ENCODE results near the gene INTS15. TPM values are rescaled to one million over a fixed set of nuclear protein-coding genes. Genes with fewer than 3 reads are reported as not detected.
"Not testable (repeated sequence)": the region's sequence is repeated elsewhere in the genome, so short reads cannot be mapped to it uniquely, and the experiment has no call there.

INTS15 gene
- total and polyA plus RNA-seq, 3 experiments from 2014 or later = 45.8 to 47.3 (median 46.9) TPM

DNA sequence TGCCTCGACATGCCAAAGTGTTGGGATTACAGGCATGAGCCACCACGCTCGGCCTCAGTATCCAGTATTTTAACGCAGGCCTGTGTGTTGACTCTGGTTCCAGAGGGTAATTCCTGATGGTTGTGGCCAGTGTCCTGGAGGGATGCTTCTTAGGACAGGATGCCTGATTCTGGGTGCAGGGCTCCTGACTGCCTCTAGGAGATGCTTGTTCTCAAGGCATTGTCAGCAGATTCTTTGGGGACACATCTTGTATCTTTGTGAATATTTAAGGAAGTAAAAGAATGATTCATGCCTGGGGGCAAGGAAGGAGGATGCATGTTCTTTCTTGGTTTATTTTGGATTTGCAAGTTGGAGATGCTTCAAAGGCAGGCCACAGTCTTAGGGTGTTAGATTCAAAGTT is 10.4 kb upstream of the INTS15 start:
- ChIA-PET POLR2A (no interaction called here), CTCF (interaction anchor here (1.8 kb wide), 1 partner anchor 10 kb away, joined by 5 read pairs; the partner anchor contains the start of gene INTS15)
- peak overlapping the region in 7 of 8 donors; percentile 23 to 97 (median 91) for H3K27ac Mint-ChIP-seq
- no peaks in the 10 kb centered on the region for H3K27me3 Mint-ChIP-seq
- peaks cover 5 to 38% (median 6%) of the 10 kb centered on the region in 3 donors for H3K4me1 Mint-ChIP-seq
- H3K27me3 ChIP-seq (ENCODE audit: insufficient read depth, low read length, poor library complexity, severe bottlenecking) = no peaks in the 10 kb centered on the region
- H3K4me3 Mint-ChIP-seq = peak overlapping the region in 5 of 7 donors; percentile 29 to 89 (median 82)
- no peak overlapping the region for H3K27ac ChIP-seq (ENCODE audit: low read depth, low read length)
- no peak for DNase-seq
- peaks cover 3 to 52% (median 14%) of the 10 kb centered on the region in 3 donors for H3K36me3 Mint-ChIP-seq
- no peak overlapping the region for H3K4me3 ChIP-seq (ENCODE audit: low read length)
- no peaks in the 10 kb centered on the region for H3K9me3 ChIP-seq (ENCODE audit: low read length)
- peaks cover 10% of the 10 kb centered on the region for H3K4me1 ChIP-seq (ENCODE audit: insufficient read depth, low read length)
- peaks cover 12% of the 10 kb centered on the region for H3K36me3 ChIP-seq (ENCODE audit: insufficient read depth, low read length)
- no peaks in the 10 kb centered on the region for H3K9me3 Mint-ChIP-seq

DNA sequence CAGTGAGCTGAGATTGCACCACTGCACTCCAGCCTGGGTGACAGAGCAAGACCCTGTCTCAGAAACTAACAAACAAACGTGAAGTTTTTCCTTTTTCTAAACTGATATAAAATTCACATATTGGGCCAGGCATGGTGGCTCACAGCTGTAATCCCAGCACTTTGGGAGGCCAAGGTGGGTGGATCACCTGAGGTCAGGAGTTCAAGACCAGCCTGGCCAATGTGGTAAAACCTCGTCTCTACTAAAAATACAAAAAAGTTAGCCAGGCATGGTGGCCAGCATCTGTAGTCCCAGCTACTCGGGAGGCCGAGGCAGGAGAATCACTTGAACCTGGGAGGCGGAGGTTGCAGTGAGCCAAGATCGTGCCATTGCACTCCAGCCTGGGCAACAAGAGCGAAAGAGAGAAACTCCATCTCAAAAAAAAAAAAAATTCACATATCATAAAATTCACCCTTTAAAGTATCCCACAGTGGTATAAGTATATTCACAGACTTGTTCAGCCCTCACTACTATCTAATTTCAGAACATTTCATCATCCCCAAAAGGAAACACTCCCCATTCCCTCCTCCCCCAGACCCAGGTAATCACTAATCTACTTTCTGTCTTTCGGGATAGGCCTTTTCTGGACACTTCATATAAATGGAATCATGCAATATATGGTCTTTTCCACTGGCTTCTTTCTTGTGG is 3.9 kb upstream of the INTS15 start:
- H3K9me3 Mint-ChIP-seq; H3K4me3 ChIP-seq (ENCODE audit: low read length); CTCF ChIA-PET; H3K27ac ChIP-seq (ENCODE audit: low read depth, low read length); H3K27me3 Mint-ChIP-seq; H3K27me3 ChIP-seq (ENCODE audit: insufficient read depth, low read length, poor library complexity, severe bottlenecking); DNase-seq; H3K9me3 ChIP-seq (ENCODE audit: low read length); H3K4me3 Mint-ChIP-seq; H3K4me1 ChIP-seq (ENCODE audit: insufficient read depth, low read length): not testable (repeated sequence)
- peak overlapping the region in 2 of 8 donors; percentile 9 to 23 for H3K27ac Mint-ChIP-seq
- H3K36me3 Mint-ChIP-seq = peaks cover 4 to 83% (median 23%) of the 10 kb centered on the region in 3 donors
- peaks cover 18% of the 10 kb centered on the region for H3K36me3 ChIP-seq (ENCODE audit: insufficient read depth, low read length)
- POLR2A ChIA-PET = interaction anchor here (0.6 kb wide), 1 partner anchor 11 kb away, joined by 12 read pairs; no protein-coding TSS in a partner anchor
- H3K4me1 Mint-ChIP-seq = peaks cover 11 to 27% (median 13%) of the 10 kb centered on the region in 3 donors

DNA sequence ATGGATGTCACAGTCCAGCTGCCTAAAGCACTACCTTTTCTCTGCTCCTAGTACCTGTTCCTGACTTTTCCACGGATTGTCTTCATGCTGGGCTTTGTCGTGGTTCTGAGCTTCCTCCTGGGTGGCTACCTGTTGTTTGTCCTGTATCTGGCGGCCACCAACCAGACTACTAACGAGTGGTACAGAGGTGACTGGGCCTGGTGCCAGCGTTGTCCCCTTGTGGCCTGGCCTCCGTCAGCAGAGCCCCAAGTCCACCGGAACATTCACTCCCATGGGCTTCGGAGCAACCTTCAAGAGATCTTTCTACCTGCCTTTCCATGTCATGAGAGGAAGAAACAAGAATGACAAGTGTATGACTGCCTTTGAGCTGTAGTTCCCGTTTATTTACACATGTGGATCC is 1.3 kb upstream of the INTS15 start:
- H3K27me3 ChIP-seq (ENCODE audit: insufficient read depth, low read length, poor library complexity, severe bottlenecking) = no peaks in the 10 kb centered on the region
- CTCF ChIA-PET = no interaction called here
- Mint-ChIP-seq H3K9me3 (no peaks in the 10 kb centered on the region), H3K27ac (peak overlapping the region in 5 of 8 donors; percentile 26 to 98 (median 83)), H3K4me1 (peaks cover 19 to 27% (median 26%) of the 10 kb centered on the region in 3 donors), H3K36me3 (peaks cover 4 to 78% (median 17%) of the 10 kb centered on the region in 3 donors), H3K4me3 (peak overlapping the region; percentile 23 to 73 (median 65)), H3K27me3 (peaks cover 0 to 2% of the 10 kb centered on the region in 2 donors)
- DNase-seq = no peak
- POLR2A ChIA-PET = interaction anchor here (0.6 kb wide), 1 partner anchor 242 kb away, joined by 4 read pairs; no protein-coding TSS in a partner anchor
- peaks cover 19% of the 10 kb centered on the region for H3K4me1 ChIP-seq (ENCODE audit: insufficient read depth, low read length)
- peaks cover 16% of the 10 kb centered on the region for H3K36me3 ChIP-seq (ENCODE audit: insufficient read depth, low read length)
- H3K9me3 ChIP-seq (ENCODE audit: low read length) = no peaks in the 10 kb centered on the region
- H3K27ac ChIP-seq (ENCODE audit: low read depth, low read length) = no peak overlapping the region
- no peak overlapping the region for H3K4me3 ChIP-seq (ENCODE audit: low read length)

DNA sequence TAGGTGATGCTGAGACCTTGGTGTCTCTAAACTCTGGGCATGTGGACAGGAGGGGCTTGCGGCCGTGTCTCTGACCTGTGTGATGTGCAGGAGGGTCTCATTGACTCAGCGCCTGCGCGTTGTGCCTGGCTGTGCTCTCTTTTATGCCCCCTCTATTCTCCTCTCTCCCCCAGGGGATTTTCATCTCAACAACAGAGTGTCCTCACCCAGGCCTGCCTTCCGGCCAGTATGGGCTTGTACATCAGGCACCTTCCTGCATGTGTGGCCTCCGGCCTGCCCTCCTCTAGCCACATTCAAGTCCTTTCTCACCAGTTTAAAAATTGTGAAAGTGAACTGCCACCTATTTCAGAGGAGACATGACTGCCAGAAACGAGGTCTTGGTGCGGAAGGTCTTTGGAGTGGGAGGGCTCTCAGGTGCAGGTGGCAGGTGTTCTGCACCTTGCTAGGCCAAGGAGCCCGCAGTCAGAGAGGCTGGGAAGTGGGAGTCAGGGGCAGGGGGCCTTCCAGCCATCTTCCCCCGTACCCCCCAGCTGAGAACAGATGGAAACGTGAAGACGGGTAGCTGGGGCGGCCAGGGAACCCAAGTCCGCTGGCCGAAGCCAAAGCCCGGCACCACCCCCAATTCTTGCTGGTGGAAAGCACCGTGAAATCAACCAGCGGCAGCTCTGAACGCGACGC is 531 bp upstream of the INTS15 start:
- Histone ChIP-seq H3K4me1 (ENCODE audit: insufficient read depth, low read length) (peaks cover 19% of the 10 kb centered on the region), H3K9me3 (ENCODE audit: low read length) (no peaks in the 10 kb centered on the region), H3K4me3 (ENCODE audit: low read length) (peak overlapping the region; percentile 37), H3K27me3 (ENCODE audit: insufficient read depth, low read length, poor library complexity, severe bottlenecking) (no peaks in the 10 kb centered on the region), H3K36me3 (ENCODE audit: insufficient read depth, low read length) (peaks cover 15% of the 10 kb centered on the region), H3K27ac (ENCODE audit: low read depth, low read length) (no peak overlapping the region)
- Mint-ChIP-seq H3K9me3 (no peaks in the 10 kb centered on the region), H3K36me3 (peaks cover 4 to 76% (median 18%) of the 10 kb centered on the region in 3 donors), H3K27me3 (peaks cover 0 to 2% of the 10 kb centered on the region in 2 donors), H3K4me3 (peak overlapping the region; percentile 62 to 92 (median 69)), H3K27ac (peak overlapping the region in 7 of 8 donors; percentile 26 to 98 (median 81)), H3K4me1 (peaks cover 19 to 30% (median 26%) of the 10 kb centered on the region in 3 donors)
- ChIA-PET POLR2A (interaction anchor here (0.6 to 2.5 kb wide), 6 partner anchors 12 to 241 kb away, joined by 4 to 13 read pairs (median 6); partner anchors contain the start of genes ZDHHC4 and ZNF316), CTCF (interaction anchor here (1.0 to 2.7 kb wide), 4 partner anchors 9 to 268 kb away, joined by 3 to 21 read pairs (median 8); partner anchors contain the start of gene ZDHHC4)
- no peak for DNase-seq

DNA sequence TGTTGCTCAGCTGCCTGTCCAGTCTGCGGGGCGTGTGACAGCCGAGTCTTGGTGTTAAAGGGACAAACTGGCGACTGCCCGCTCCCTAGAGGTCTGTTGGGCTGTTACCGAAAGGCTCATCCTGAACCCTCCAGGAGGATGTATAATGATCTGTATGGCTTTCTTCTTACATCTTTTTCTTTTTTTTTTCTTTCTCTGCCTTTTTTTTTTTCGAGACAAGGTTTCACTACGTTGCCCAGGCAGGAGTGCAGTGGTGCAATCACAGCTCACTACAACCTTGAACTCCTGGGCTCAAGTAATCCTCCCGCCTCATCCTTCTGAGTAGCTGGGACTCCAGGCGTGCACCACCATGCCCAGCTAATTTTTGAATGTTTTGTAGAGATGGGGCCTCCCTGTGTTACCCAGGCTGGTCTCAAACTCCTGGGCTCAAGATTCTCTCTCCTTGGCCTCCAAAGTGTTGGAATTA is 857 bp downstream of the INTS15 start:
- no peak for DNase-seq
- H3K36me3 ChIP-seq (ENCODE audit: insufficient read depth, low read length) = peaks cover 11% of the 10 kb centered on the region

DNA sequence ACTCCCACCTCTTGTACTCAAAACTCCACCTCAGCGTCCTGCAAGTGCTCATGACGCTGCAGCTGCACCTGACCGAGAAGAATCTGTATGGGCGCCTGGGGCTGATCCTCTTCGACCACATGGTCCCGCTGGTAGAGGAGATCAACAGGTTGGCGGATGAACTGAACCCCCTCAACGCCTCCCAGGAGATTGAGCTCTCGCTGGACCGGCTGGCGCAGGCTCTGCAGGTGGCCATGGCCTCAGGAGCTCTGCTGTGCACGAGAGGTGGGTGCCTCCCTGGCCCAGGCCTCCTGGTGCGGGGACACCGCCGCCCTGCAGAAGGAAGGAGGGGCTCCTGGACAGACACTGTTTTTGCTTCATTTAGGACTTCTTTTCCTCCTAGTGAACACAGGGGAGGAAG is 10.3 kb downstream of the INTS15 start:
- H3K27ac ChIP-seq (ENCODE audit: low read depth, low read length) = no peak overlapping the region
- ChIA-PET CTCF (interaction anchor here (0.8 to 1.0 kb wide), 2 partner anchors 9 to 21 kb away, joined by 3 read pairs; no protein-coding TSS in a partner anchor), POLR2A (interaction anchor here (0.6 kb wide), 1 partner anchor 9 kb away, joined by 5 read pairs; no protein-coding TSS in a partner anchor)
- no peak overlapping the region for H3K4me3 Mint-ChIP-seq
- H3K36me3 Mint-ChIP-seq = peaks cover 0 to 76% (median 9%) of the 10 kb centered on the region in 3 donors
- no peak overlapping the region for H3K4me3 ChIP-seq (ENCODE audit: low read length)
- H3K36me3 ChIP-seq (ENCODE audit: insufficient read depth, low read length) = peaks cover 36% of the 10 kb centered on the region
- no peaks in the 10 kb centered on the region for H3K9me3 ChIP-seq (ENCODE audit: low read length)
- no peaks in the 10 kb centered on the region for H3K9me3 Mint-ChIP-seq
- no peaks in the 10 kb centered on the region for H3K4me1 ChIP-seq (ENCODE audit: insufficient read depth, low read length)
- no peaks in the 10 kb centered on the region for H3K27me3 Mint-ChIP-seq
- H3K27ac Mint-ChIP-seq = peak overlapping the region in 3 of 8 donors; percentile 14 to 75 (median 46)
- no peaks in the 10 kb centered on the region for H3K27me3 ChIP-seq (ENCODE audit: insufficient read depth, low read length, poor library complexity, severe bottlenecking)
- peaks cover 9 to 19% (median 9%) of the 10 kb centered on the region in 3 donors for H3K4me1 Mint-ChIP-seq
- no peak for DNase-seq

More for the DNA sequence above, 857 bp downstream of the INTS15 start:
- CTCF ChIA-PET = interaction anchor here (0.9 to 2.7 kb wide), 9 partner anchors 13 to 80 kb away, joined by 3 to 21 read pairs (median 4); partner anchors contain the start of gene ZDHHC4
- Mint-ChIP-seq H3K9me3 (no peaks in the 10 kb centered on the region), H3K4me1 (peaks cover 19 to 33% (median 26%) of the 10 kb centered on the region in 3 donors), H3K4me3 (peak overlapping the region; percentile 84 to 97 (median 92)), H3K27ac (peak overlapping the region; percentile 87 to 98 (median 94)), H3K36me3 (peaks cover 4 to 76% (median 13%) of the 10 kb centered on the region in 3 donors), H3K27me3 (peaks cover 0 to 2% of the 10 kb centered on the region in 2 donors)
- Histone ChIP-seq H3K9me3 (ENCODE audit: low read length) (no peaks in the 10 kb centered on the region), H3K4me1 (ENCODE audit: insufficient read depth, low read length) (peaks cover 19% of the 10 kb centered on the region), H3K4me3 (ENCODE audit: low read length) (peak overlapping the region; percentile 63), H3K27ac (ENCODE audit: low read depth, low read length) (peak overlapping the region; percentile 71), H3K27me3 (ENCODE audit: insufficient read depth, low read length, poor library complexity, severe bottlenecking) (no peaks in the 10 kb centered on the region)
- POLR2A ChIA-PET = interaction anchor here (0.6 to 2.5 kb wide), 5 partner anchors 10 to 811 kb away, joined by 3 to 13 read pairs (median 6); partner anchors contain the start of genes ZDHHC4 and ZNF316

DNA sequence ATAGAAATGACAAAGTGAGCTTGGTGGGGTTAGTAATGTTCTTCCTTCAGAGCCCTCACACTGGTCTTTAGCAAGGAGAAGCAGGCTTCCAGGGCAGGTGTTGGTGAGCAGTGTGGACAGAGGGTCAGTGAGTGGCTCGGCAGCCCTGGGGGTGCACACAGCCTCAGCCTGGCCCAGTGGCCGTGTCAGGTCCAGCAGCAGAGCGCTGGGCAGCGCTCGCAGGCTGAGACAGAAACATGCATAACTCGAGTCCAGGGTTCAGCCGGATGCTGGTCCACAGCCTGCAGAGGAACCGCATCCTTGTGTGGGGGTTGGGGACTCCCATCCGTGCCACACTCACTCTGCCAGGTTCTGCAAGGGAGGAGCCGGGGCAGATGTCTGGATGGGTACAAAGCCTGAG is 14.6 kb downstream of the INTS15 start:
- H3K4me1 Mint-ChIP-seq = peaks cover 9 to 15% (median 11%) of the 10 kb centered on the region in 3 donors
- no peaks in the 10 kb centered on the region for H3K9me3 Mint-ChIP-seq
- H3K27ac Mint-ChIP-seq = peak overlapping the region in 2 of 8 donors; percentile 12 to 75
- no peak for DNase-seq
- H3K36me3 Mint-ChIP-seq = peaks cover 0 to 61% (median 5%) of the 10 kb centered on the region in 3 donors
- no peaks in the 10 kb centered on the region for H3K4me1 ChIP-seq (ENCODE audit: insufficient read depth, low read length)
- no peaks in the 10 kb centered on the region for H3K9me3 ChIP-seq (ENCODE audit: low read length)
- peaks cover 15% of the 10 kb centered on the region for H3K36me3 ChIP-seq (ENCODE audit: insufficient read depth, low read length)
- peak overlapping the region in 1 of 7 donors; percentile 20 for H3K4me3 Mint-ChIP-seq
- ChIA-PET CTCF (interaction anchor here (0.9 to 1.0 kb wide), 2 partner anchors 8 to 29 kb away, joined by 3 read pairs; no protein-coding TSS in a partner anchor), POLR2A (no interaction called here)
- no peak overlapping the region for H3K4me3 ChIP-seq (ENCODE audit: low read length)
- H3K27ac ChIP-seq (ENCODE audit: low read depth, low read length) = no peak overlapping the region
- H3K27me3 Mint-ChIP-seq = no peaks in the 10 kb centered on the region
- H3K27me3 ChIP-seq (ENCODE audit: insufficient read depth, low read length, poor library complexity, severe bottlenecking) = no peaks in the 10 kb centered on the region

Measured in CD8-positive, alpha-beta memory T cell (primary cell).